Activated CD8-positive, alpha-beta memory T cell treated with anti-CD3 and anti-CD28 coated beads for 4 hours (primary cell): ENCODE data around the gene ITGA1.
"Not testable (repeated sequence)": the region's sequence is repeated elsewhere in the genome, so short reads cannot be mapped to it uniquely, and the experiment has no call there.

Source experiments
- DNase-seq, 2 donors: peaks; one replicate each; pipeline ENCODE4 v3.0.0-alpha.2; 2020; ENCODE audit warnings: low read depth in 2 of 2

ITGA1 gene

DNA sequence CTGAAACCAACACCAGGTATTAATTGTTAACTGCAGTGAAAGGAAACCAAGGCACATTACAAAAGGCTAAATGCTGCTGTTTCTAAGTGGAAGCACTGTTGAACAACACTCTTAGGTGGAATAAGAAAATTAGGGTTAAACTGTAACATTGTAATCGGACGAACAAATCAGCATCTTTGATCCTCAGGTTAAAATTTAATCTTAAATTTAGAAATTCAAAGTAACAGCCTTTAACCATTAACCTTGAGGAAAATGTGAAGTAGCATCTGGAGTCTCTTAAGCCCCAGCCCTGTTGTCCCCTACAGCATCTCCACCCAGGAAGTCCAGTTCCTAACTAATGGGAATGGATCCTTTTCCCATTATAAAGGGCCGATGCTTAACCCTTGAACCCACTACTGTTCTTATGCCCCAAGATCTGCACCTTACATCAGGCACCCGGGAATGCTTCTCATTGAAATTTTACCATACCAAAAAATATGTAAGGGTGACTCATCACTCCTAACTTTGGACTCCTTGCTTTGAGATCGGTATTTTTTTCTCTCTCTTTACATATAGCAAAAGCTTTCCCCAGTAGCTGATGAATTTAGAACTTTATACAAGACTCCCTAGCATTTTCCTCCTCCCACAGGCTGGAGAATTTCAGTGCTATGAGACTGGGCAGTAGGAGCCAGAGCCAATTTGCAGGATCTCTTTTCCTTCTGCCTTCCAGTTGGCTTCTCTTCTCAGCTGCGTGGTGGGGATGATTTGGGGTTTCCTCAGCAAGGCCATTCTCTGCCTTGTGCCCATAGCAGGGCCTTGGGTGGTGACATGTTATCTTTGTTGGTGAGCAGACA is 169.4 kb downstream of the ITGA1 start:
- no peak for DNase-seq

DNA sequence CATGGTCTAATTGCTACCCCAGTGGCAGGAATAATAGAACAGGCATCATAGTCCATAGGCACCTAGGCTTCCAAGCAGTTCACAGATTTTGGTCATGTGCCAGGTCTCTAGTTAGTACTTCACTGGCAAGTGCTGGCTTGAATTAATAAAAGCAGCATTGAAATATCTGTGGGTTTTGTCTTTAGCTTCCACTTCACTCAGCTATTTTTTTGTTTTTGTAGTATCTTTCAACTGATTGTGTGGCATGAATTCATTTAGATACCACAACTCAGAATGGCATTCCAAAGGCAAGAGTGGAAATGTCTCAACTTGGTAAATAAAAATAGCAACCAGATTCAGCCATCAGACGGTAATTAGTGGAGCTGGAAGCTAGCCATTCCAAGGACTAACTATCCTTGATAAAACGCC is 173.6 kb downstream of the ITGA1 start:
- DNase-seq, result no peak

DNA sequence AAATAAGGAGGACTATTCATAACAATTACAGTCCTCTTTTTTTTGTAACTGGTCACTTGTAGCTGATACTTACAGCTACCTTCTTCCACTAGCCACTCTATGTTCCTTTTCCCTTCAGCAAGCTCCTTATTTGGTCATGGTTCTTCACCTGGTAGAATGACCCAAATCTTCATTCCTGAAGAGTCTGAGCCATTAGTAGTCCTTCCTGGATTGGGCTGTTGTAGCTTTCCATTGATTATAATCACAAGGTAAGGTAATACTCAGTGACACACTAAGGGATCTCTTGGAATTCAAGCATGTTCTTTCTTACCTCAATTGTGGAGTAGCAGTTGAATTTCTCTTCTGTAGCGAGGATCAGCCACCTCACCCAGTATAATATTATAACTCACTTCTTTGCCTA is 175.9 kb downstream of the ITGA1 start:
- DNase-seq, result no peak

DNA sequence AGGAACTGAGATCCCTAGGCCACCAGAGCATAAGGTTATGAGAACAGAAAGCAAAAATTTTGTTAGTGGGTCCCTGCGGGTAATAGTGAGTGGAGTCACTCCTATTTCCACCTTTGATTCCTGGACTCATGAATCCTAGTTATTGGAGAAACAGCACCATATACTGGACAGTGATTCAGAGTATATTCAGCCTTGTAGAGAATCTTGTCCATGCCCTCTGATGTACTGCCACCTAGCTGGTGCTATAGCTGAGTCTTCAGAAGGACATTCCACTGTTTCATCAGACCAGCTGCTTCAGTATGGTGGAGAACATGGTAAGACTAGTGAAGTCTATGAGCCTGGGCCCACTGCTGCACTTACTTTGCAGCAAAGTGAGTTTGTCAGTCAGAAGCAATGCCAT is 176.4 kb downstream of the ITGA1 start:
- no peak for DNase-seq

DNA sequence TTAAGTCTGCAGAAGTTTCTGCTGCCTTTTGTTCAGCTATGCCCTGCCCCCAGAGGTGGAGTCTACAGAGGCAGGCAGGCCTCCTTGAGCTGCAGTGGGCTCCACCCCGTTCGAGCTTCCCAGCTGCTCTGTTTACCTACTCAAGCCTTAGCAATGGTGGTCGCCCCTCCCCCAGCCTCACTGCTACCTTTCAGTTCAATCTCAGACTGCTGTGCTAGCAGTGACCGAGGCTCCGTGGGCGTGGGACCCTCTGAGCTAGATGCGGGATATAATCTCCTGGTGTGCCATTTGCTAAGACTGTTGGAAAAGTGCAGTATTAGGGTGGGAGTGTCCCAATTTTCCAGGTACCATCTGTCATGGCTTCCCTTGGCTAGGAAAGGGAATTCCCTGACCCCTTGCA is 188.4 kb downstream of the ITGA1 start:
- not testable (repeated sequence) for DNase-seq

DNA sequence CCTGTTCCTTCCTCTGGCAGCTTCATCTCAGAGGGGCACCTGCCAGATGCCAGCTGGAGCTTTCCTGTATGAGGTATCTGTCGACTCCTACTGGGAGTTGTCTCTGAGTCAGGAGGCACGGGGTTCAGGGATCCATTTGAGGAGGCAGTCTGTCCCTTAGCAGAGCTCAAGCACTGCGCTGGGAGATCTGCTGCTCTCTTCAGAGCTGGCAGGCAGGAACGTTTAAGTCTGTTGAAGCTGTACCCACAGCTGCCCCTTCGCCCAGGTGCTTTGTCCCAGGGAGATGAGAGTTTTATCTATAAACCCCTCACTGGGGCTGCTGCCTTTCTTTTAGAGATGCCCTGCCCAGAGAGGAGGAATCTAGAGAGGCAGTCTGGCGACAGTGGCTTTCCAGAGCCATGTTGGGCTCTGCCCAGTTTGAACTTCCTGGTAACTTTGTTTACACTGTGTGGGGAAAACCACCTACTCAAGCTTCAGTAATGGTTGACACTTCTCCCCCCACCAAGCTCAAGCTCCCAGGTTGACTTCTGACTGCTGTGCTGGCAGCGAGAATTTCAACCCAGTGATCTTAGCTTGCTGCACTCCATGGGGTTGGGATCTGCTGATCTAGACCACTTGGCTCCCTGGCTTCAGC is 189.7 kb downstream of the ITGA1 start:
- no peak for DNase-seq

DNA sequence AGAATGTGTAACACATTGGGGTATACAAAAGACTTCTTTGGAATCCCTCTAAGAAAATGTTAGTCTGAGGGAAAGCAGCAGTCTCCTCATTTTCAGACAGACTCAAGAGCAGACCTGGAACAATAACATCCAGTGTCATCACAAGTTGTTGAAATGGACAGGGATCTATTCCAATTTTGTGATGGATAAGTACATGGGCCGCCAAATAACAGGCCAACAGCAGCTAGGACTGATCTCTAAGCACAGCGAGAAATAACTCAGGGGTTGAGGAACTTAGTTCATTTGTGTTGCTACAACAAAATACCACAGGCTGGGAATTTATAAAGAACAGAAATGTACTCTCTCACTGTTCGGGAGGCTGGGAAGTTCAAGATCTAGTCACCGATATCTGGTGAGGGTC is 193.8 kb downstream of the ITGA1 start:
- no peak for DNase-seq

DNA sequence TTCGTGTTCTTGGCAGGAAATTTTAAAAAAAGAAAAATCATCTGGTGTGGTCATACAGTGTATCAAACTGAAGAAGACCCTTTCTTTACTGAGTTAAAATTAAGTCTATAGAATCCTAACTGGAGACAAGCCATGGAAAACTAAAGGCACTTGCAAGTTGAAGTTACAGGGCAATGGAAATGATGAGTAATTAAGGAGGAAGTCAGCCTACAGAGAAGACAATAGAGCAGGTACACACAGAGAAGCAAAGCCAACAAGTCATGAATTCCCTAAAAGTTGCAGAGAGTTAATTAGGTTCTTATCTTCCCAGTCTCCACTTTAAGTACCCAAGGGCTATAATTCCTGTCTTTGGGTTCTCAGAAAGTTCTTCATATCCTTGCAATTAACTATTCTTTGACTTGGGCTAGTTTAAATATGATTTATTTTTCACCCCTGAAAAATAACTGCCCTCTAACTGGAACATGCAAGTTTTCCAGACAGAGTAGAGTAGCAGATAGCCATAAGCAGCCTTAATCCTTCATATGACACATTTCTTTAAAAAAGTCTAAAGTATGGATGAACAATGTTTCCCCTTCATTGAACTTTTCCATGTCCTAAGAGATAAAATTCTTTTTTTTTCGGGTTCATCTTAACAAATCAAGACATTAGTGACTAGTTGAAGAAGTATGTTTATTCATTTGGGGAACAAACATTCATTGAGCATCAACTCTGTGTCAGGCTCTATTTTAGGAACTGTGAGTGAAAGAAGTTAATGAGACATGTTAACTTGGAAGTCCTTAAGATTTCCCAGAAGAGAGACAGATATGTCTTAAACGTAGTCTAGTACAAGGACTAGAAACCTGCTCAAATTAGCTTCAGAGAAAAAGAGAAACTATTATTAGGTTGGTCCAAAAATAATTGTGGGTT is 196.3 kb downstream of the ITGA1 start:
- no peak for DNase-seq

DNA sequence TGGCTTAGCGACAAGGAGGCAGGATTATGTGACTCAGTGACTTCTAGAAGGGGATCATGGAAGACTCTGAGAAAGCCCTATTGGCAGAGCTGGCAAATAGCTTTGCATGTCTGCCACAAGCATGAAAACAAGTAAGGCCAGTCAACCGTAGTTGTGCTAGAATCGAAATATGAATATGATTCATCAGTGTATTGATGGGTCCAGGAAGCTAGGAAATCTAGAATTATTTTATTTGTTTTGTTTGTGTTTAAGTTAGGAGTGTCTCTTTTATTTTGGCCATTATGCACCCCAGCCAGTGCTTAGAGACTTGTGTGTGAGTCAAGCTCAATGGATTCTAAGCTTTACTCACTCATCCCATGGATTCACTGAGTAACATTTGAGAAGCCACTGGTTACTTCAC is 197.6 kb downstream of the ITGA1 start:
- DNase-seq, result no peak

DNA sequence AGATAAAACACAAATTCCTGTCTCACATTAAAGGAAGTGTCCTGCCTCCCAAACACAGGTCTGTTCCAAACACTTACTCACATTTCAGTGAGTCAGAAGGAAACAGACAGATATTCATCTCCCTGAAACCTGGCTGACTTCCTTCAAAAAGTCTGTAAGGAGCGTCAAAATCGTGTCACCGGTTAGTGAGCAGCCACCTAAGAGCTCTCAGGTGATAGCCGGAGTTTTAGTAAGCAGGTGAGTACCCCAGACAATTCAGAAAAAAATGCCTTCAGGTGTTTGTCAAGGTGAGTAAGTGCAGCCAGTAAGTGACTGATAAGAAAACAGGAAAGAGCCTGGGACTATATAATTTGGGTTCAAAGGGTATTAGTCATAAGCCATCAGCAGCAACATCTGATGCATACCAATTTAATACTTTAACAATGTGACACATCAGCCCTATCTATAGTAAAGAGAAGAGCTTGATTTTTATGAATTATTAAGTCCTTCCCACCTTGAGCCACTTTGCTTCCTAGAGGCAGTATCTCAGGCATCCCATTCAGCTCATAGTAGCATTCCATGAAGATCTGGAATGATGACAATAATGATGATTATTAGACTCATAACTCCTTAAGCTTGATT is 200.1 kb downstream of the ITGA1 start:
- DNase-seq, result no peak

DNA sequence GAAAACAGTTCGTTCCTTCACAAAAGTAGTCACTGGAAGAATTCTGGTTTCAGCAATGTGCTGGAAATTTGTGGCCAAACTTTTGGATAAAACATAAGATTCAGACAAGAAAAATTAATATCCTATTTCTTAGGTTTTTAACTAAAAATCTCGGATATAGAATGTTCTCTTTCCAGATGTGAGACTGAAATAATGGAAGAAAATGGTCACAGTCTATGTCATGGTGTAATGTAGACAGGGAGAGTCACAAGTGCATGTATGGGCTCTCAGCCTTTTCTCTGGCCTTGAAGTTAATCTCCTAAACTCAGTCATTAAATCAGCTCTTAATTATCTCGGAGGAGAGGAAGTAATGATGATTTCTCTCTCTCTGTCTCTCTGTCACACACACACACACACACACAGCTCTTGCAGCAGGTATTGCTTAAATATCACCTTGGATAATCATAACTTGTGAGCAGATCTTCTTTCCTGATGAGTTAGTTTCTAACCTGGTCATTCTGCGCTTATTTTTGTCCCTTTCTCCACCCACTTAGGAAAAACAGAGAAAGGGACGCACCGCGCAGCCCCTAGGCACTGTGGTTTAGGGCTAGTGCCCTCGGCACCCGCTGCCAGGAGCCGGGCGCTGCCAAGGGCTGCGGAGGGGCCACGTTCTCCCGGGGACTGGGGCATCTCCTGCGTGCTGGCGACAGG is 200.8 kb downstream of the ITGA1 start:
- no peak for DNase-seq

DNA sequence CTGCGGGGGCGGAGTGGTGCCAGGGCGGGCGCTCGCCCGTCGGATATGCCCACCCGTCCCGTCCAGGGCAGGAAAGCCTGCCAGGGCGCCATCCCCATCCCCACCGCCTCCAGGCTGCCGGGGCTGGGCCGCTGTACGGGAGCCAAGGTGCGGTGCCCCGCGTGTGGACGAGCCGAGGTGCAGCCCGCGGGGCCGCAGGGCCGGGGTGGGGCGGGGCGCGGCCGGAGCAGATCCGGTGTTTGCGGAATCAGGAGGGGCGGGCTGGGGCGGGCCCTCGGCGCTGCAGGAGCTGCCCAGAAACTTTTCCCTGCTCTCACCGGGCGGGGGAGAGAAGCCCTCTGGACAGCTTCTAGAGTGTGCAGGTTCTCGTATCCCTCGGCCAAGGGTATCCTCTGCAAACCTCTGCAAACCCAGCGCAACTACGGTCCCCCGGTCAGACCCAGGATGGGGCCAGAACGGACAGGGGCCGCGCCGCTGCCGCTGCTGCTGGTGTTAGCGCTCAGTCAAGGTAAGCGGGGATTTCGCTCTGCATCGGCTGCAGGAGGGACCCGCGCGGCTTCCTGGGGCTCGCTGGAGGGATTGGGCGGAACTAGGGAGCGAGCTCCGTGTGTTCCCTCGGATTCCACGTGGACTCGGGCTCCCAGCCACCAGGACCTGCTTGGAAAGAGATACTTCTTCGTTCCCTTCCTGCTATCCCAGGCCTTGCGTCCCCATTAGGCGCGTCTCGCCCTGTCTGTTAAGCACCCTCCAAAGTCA is 201.5 kb downstream of the ITGA1 start, which contains the start of gene ITGA2:
TSS of gene ITGA2 (plus strand) at position 328 of the 756 bp plus-strand sequence. CDS start at position 445, 117 bp downstream.
- DNase-seq, result no peak

DNA sequence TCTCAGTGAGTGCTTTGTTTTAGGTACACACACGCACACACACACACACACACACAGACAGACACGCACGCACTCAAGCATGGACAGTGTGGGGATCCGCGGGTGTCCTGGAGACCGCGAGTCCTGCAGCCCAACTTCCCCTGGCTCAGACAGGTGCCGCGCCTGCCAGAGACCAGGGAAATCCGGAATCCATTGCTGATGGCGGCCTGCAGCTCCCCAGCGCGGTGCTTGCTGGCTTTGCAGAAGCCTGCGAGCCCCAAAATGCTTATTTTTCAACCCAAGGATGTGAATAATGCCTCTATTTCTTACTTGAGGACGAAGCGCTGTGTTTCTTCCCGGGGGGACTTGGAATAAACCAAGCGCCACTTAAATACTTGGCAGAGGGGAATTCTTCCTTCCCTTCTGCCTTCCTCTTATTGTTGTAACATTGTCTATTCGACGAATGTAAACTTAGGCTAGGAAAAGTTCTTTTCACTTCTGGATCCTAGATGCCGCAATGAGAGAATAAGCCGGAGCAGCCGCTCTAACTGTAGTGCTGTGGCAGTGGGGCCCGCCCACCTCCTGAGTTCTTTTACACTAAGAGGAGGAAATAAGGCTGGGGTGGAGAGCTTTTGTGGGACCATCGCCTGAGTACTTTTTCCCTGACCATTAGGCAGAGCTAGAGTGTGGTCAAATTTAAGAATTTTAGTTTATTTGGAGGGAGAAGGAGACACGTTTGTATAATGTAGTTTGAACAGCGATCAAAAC is 202.2 kb downstream of the ITGA1 start:
- no peak for DNase-seq

DNA sequence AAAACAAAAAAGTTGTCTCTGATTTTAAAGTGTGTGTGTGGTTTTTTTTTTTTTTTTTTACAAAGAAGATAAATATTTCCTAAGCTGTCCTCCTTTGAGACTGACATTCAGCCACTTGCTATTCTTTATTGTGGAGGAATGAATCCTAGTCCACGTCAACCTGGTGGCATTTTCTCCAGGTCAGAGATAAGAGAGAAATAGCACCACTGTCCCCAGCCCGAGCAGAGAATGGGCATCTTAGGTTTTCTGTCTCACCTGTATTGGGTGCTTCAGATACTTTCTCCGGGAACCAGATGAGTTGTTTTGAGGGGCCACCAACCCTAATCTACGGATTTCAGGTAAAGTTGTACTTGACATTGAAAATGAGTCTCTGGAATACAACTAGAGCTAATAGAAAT is 202.8 kb downstream of the ITGA1 start:
- DNase-seq, result no peak

DNA sequence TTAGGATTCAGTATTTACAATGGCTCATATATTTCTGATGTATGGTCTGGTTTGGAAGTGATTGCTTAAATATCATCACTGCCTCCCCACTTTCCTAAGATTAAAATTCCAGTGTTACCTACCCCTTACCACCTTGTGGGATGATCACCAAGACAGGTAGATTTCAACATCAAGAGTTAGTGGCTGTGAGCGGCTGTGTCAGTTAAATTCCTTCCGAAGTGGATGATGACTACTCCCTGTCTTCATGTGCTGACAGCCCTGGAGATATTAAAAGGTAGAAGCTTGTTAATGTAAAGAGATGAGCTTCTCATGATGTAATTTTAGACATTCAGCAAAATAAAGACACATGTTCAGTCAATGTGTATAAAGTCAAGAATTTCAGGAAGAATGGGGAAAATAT is 205.7 kb downstream of the ITGA1 start:
- DNase-seq, result no peak

DNA sequence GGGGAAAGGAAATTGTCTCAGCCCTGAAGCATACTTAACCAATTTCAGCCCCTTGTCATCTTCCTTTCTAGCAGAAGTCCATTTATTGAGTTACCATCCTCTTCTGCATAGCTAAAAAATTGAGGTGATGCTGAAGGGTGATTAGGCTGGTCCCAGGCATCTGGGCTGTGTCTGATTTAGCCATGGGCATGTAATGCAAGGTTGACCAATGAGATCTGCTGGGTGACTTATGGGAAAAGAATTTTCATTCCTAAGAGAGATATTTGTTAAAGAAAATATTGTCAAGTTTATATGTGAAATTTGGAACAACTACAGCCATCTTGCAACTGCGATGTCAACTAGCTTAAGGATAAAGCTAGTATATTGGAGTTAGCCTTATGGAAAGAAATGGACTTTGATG is 206.6 kb downstream of the ITGA1 start:
- no peak for DNase-seq

DNA sequence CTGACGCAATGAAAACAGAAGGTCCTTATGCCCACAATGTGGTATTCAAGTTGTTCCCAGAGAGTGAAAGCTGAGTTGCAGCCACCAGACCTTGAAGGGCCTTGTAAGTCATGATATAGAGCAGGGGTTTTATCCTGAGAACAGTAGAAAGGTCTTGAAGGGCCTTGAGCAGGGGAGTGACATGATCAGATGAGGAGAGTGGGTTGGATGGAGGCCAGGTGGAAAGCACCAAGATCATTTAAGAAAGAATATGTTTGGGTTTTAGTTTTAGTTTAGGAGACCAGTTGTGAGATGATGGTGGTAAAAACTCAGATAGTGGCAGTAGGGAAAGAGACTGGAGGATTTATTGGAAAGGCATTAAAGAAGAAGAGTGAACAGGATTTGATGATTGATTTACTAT is 207.4 kb downstream of the ITGA1 start:
- DNase-seq, result no peak

DNA sequence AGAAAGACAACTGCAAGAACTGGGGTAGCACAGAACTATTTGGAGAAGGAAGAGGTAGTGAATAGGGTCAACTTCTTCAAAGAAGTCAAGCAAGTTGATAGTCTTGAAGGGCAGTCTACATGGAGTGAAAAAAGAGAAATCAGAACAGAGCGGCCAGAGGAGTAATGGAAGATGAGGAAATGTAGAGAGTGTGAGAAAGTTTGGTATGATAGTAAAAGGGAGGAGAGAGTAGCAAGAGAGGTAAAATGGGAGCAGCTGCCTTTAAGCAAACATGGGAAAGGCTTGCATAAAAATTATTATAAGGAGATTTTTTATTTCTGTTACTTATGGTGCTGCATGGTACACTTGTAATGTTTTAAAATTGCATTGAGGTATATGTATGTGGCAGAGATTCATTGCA is 208.2 kb downstream of the ITGA1 start:
- no peak for DNase-seq

DNA sequence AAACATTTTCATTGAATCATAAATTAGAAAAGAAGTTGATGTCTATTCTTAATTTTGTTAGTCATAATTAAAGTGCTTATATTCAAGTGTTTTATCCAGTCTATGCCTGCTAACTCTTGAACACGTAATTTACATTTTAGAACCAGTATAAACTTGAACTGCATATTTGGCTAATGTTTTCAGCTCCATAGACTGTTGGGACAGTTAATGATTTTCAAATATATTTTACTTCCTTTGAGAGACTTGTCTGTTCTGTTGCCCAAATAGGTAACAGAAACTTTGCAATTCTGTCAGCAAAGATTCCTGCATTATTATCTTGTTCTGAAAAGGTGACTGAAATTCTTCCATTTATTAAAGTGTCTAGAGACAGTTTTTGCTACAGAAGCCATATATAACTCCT is 209.3 kb downstream of the ITGA1 start:
- DNase-seq, result no peak

DNA sequence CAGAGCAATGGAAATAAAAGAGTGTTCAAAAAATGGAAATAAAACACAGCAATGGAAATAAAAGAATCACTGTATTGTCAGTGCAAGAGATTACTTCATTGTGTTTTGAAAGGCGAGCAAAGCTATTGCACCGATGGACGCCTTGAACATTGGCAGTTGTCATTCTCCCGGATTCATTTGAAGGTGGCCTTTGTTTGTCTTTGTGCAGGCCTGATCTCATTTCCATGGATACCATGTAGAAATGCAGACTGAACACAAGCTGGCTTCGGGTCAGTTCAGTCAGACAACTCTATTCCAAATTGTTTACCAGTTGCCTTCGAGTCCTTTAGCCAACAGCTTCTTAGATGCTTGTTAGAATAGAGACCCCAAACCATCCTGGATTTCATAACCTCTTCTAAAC is 209.7 kb downstream of the ITGA1 start:
- DNase-seq, result no peak
